EL (cell line): ENCODE results near the gene OR2T33.
"Not testable (repeated sequence)": the region's sequence is repeated elsewhere in the genome, so short reads cannot be mapped to it uniquely, and the experiment has no call there.

Experiments used
- DNase-seq: peaks from one replicate; pipeline ENCODE4 v3.0.0-alpha.2; 2016

OR2T33 gene

GRCh38 chr1:248277876-248278275, at the start of gene OR2T33:
Gene OR2T33, minus strand, starts transcription at chr1:248277976. Its CDS starts 4,162 bp downstream, at chr1:248273814.
- no peak for DNase-seq

- DNase-seq = no peak
Observed at GRCh38 chr1:248324468-248324867, 46.7 kb upstream of the OR2T33 start, which contains the start of gene OR2M7. Gene OR2M7, minus strand, starts transcription at chr1:248324568. Its CDS starts 0 bp downstream, at chr1:248324568.

GRCh38 chr1:248316796-248317195, 39.0 kb upstream of the OR2T33 start:
- no peak for DNase-seq

- DNase-seq = not testable (repeated sequence)
Observed at GRCh38 chr1:248306740-248307139, 29.0 kb upstream of the OR2T33 start.

- DNase-seq = no peak
Observed at GRCh38 chr1:248306103-248306502, 28.3 kb upstream of the OR2T33 start.

GRCh38 chr1:248305672-248306071, 27.9 kb upstream of the OR2T33 start:
- DNase-seq = not testable (repeated sequence)

GRCh38 chr1:248303324-248303723, 25.5 kb upstream of the OR2T33 start, which contains the start of gene OR2T12:
Gene OR2T12, minus strand, starts transcription at chr1:248303424. Its CDS starts 7,846 bp downstream, at chr1:248295578.
- DNase-seq = no peak

- DNase-seq = no peak
Observed at GRCh38 chr1:248288391-248288790, 10.6 kb upstream of the OR2T33 start.

GRCh38 chr1:248273225-248273624, 4.6 kb downstream of the OR2T33 start:
- DNase-seq = not testable (repeated sequence)

GRCh38 chr1:248268178-248268577, 9.6 kb downstream of the OR2T33 start:
- no peak for DNase-seq

GRCh38 chr1:248259309-248259708, 18.5 kb downstream of the OR2T33 start:
- DNase-seq = not testable (repeated sequence)

- DNase-seq = peak; percentile 9
Observed at GRCh38 chr1:248243204-248243603, 34.6 kb downstream of the OR2T33 start.

GRCh38 chr1:248239478-248239877, 38.3 kb downstream of the OR2T33 start:
- no peak for DNase-seq

- no peak for DNase-seq
Observed at GRCh38 chr1:248231117-248231516, 46.7 kb downstream of the OR2T33 start, which contains the start of gene OR2M4. Gene OR2M4, plus strand, starts transcription at chr1:248231417. Its CDS starts 7,512 bp downstream, at chr1:248238929.

- DNase-seq = no peak
Observed at GRCh38 chr1:248229360-248229908, 48.3 kb downstream of the OR2T33 start.

- DNase-seq = no peak
Observed at GRCh38 chr1:248225537-248225936, 52.2 kb downstream of the OR2T33 start.
